HCT116 (cell line): ENCODE data around the gene MARS1. TPM values are rescaled to one million over a fixed set of nuclear protein-coding genes. Genes with fewer than 3 reads are reported as not detected.
A peak's percentile ranks its signal among the peaks of the same experiment; 100 is the strongest.

ENCODE experiments used
- ATAC-seq: fragments of 200-7000 bp; cut with Tn5 transposase; 2 replicates; pipeline ENCODE4 v1.9.1; 2020; ENCODE audit warnings: mild to moderate bottlenecking, moderate library complexity
- BruUV-seq: library from RNA; stranded (reverse); fragments of 400-500 nt; replicated peaks from 2 replicates; lab custom pipeline; 2021; lab: Mats Ljungman, UMichigan
- CTCF ChIA-PET: fragments of 300-600 bp; sonication (Branson Sonifier 250); formaldehyde crosslinking; loops from one replicate; lab custom pipeline; 2021; ENCODE audit warnings: antibody characterized with exemption; lab: Charles Lee
- POLR2A ChIA-PET: fragments of 300-600, 350-600 bp; sonication (Branson Sonifier 250); formaldehyde crosslinking; loops from one replicate; lab custom pipeline; 2021; ENCODE audit warnings: antibody characterized with exemption; lab: Charles Lee
- RAD21 ChIA-PET, 2 experiments: fragments of 300-600 bp; sonication (Branson Sonifier 250); formaldehyde crosslinking; loops; one replicate each; lab custom pipeline; 2023; ENCODE audit warnings: low total read pairs in 2 of 2; ENCODE audit not compliant: uncharacterized antibody in 2 of 2, unreplicated experiment in 2 of 2, low non-redundant PET in 1 of 2; lab: Charles Lee
- DNase-seq: peaks from one replicate; pipeline ENCODE4 v3.0.0-alpha.2; 2010; ENCODE audit warnings: low read depth, low spot score
- H2AFZ ChIP-seq: fragments of 200-600 bp; shearing (Covaris generic), sonication (generic); 2 replicates; pipeline ENCODE4 v1.6.1; 2017; ENCODE audit warnings: low read depth, mixed run types, mixed read lengths, antibody characterized with exemption, low read length; ENCODE audit not compliant: poor library complexity, severe bottlenecking
- H3K27ac ChIP-seq: 2 replicates; pipeline ENCODE4 v1.5.1; 2012; ENCODE audit warnings: low read depth, low read length
- H3K27me3 ChIP-seq: fragments of 200-600 bp; sonication (generic); 2 replicates; pipeline ENCODE4 v1.6.1; 2016; ENCODE audit warnings: mixed run types, low read length, mixed read lengths; ENCODE audit not compliant: insufficient read depth
- H3K36me3 ChIP-seq, 2 experiments: fragments of 200-500 bp in 1 of 2; fragments of 200-600 bp in 1 of 2; sonication (Bioruptor generic) in 1 of 2; sonication (generic) in 1 of 2; 2 replicates each; pipeline versions ENCODE4 v1.5.1 to v1.6.1; 2014 to 2016; ENCODE audit warnings: low read length in 2 of 2, inconsistent platforms in 1 of 2, mixed read lengths in 1 of 2, mixed run types in 1 of 2; ENCODE audit not compliant: insufficient read depth in 2 of 2, control insufficient read depth in 1 of 2
- H3K4me1 ChIP-seq, 2 experiments: fragments of 200-600 bp in 1 of 2; sonication (generic) in 1 of 2; 2 replicates each; pipeline versions ENCODE4 v1.5.1 to v1.6.1; 2012 to 2017; ENCODE audit warnings: low read length in 2 of 2, inconsistent platforms in 1 of 2, mild to moderate bottlenecking in 1 of 2, mixed read lengths in 1 of 2, mixed run types in 1 of 2, moderate library complexity in 1 of 2; ENCODE audit not compliant: insufficient read depth in 2 of 2, control insufficient read depth in 1 of 2
- H3K4me2 ChIP-seq: fragments of 200-600 bp; sonication (generic); 2 replicates; pipeline ENCODE4 v1.6.1; 2017; ENCODE audit warnings: mixed run types, low read length, mixed read lengths
- H3K4me3 ChIP-seq, 2 experiments: fragments of 200-600 bp in 1 of 2; sonication (generic) in 1 of 2; replicated peaks in 1 of 2; 2 replicates each; pipeline ENCODE4 v1.5.1; 2011 to 2016; ENCODE audit warnings: low read length in 2 of 2, control low read depth in 1 of 2, low read depth in 1 of 2, mild to moderate bottlenecking in 1 of 2, mixed read lengths in 1 of 2, mixed run types in 1 of 2
- H3K79me2 ChIP-seq: fragments of 200-600 bp; sonication (generic); 2 replicates; pipeline ENCODE4 v1.6.1; 2017; ENCODE audit warnings: mild to moderate bottlenecking, mixed run types, low read length, moderate library complexity, mixed read lengths; ENCODE audit not compliant: insufficient read depth
- H3K9ac ChIP-seq: fragments of 200-600 bp; sonication (generic); 2 replicates; pipeline ENCODE4 v1.6.1; 2016; ENCODE audit warnings: low read length, mixed read lengths
- H3K9me2 ChIP-seq: fragments of 200-600 bp; sonication (generic), shearing (Covaris generic); 2 replicates; pipeline ENCODE4 v1.6.1; 2017; ENCODE audit warnings: mixed run types, mild to moderate bottlenecking, moderate library complexity; ENCODE audit not compliant: insufficient read depth
- H3K9me3 ChIP-seq, 2 experiments: fragments of 200-500 bp in 1 of 2; fragments of 200-600 bp in 1 of 2; sonication (Bioruptor generic) in 1 of 2; sonication (generic) in 1 of 2; 2 replicates each; pipeline ENCODE4 v1.6.1; 2014 to 2017; ENCODE audit warnings: low read length in 2 of 2, mixed read lengths in 2 of 2, inconsistent platforms in 1 of 2, low read depth in 1 of 2, mild to moderate bottlenecking in 1 of 2, mixed run types in 1 of 2, moderate library complexity in 1 of 2; ENCODE audit not compliant: control insufficient read depth in 1 of 2, insufficient read depth in 1 of 2
- H4K20me1 ChIP-seq: fragments of 200-600 bp; sonication (generic), shearing (Covaris generic); 2 replicates; pipeline ENCODE4 v1.6.1; 2017; ENCODE audit warnings: mixed run types, mild to moderate bottlenecking, moderate library complexity; ENCODE audit not compliant: insufficient read depth
- CBX3 ChIP-seq: IDR thresholded peaks from 2 replicates; pipeline ENCODE4 v1.6.1; 2012; ENCODE audit warnings: low read depth
- CEBPB ChIP-seq: IDR thresholded peaks from 2 replicates; pipeline ENCODE4 v1.6.1; 2012; ENCODE audit warnings: low read depth
- EGR1 ChIP-seq: IDR thresholded peaks from 2 replicates; pipeline ENCODE4 v1.6.1; 2012; ENCODE audit warnings: low read depth
- ELF1 ChIP-seq: IDR thresholded peaks from 2 replicates; pipeline ENCODE4 v1.6.1; 2012; ENCODE audit warnings: low read depth, borderline replicate concordance
- EZH2 ChIP-seq: fragments of 200-600 bp; sonication (generic); IDR thresholded peaks from 2 replicates; pipeline ENCODE4 v1.6.1; 2017; ENCODE audit warnings: antibody characterized with exemption, mixed run types
- EZH2phosphoT487 ChIP-seq: fragments of 200-600 bp; IDR thresholded peaks from 2 replicates; pipeline ENCODE4 v1.6.1; 2018; ENCODE audit warnings: antibody characterized with exemption, borderline replicate concordance
- FOSL1 ChIP-seq: IDR thresholded peaks from 2 replicates; pipeline ENCODE4 v1.6.1; 2012; ENCODE audit warnings: low read depth
- JUND ChIP-seq: IDR thresholded peaks from 2 replicates; pipeline ENCODE4 v1.6.1; 2012
- RAD21 ChIP-seq: IDR thresholded peaks from 2 replicates; pipeline ENCODE4 v1.6.1; 2012; ENCODE audit warnings: low read depth, mild to moderate bottlenecking
- SP1 ChIP-seq: IDR thresholded peaks from 2 replicates; pipeline ENCODE4 v1.6.1; 2012; ENCODE audit warnings: low read depth
- SRF ChIP-seq: IDR thresholded peaks from 2 replicates; pipeline ENCODE4 v1.6.1; 2012; ENCODE audit warnings: low read depth
- TCF7L2 ChIP-seq: IDR thresholded peaks from 2 replicates; pipeline ENCODE4 v1.7.0; 2011; ENCODE audit warnings: borderline replicate concordance, inconsistent platforms; ENCODE audit not compliant: insufficient read depth, insufficient read length; ENCODE audit errors: extremely low read depth
- YY1 ChIP-seq: IDR thresholded peaks from 2 replicates; pipeline ENCODE4 v1.6.1; 2011; ENCODE audit warnings: low read length, low read depth, moderate library complexity, mild to moderate bottlenecking; ENCODE audit not compliant: insufficient replicate concordance; ENCODE audit errors: extremely low read depth
- intact Hi-C: fragments of 100-400 bp; cut with micrococcal nuclease; formaldehyde crosslinking; loops from 2 replicates; pipeline ENCODE4 v1.10.0; 2022
- total RNA-seq: library from RNA; stranded (reverse); gene quantifications from one replicate; pipeline ENCODE4 v1.2.1, GENCODE V29; 2021; ENCODE audit not compliant: unreplicated experiment
- TF ChIP-seq, protein P1 (sequence below): IDR thresholded peaks from 2 replicates; pipeline ENCODE4 v1.6.1; 2012

The MARS1 gene
- total RNA-seq, 1 experiment from 2014 or later: 344 TPM

DNA sequence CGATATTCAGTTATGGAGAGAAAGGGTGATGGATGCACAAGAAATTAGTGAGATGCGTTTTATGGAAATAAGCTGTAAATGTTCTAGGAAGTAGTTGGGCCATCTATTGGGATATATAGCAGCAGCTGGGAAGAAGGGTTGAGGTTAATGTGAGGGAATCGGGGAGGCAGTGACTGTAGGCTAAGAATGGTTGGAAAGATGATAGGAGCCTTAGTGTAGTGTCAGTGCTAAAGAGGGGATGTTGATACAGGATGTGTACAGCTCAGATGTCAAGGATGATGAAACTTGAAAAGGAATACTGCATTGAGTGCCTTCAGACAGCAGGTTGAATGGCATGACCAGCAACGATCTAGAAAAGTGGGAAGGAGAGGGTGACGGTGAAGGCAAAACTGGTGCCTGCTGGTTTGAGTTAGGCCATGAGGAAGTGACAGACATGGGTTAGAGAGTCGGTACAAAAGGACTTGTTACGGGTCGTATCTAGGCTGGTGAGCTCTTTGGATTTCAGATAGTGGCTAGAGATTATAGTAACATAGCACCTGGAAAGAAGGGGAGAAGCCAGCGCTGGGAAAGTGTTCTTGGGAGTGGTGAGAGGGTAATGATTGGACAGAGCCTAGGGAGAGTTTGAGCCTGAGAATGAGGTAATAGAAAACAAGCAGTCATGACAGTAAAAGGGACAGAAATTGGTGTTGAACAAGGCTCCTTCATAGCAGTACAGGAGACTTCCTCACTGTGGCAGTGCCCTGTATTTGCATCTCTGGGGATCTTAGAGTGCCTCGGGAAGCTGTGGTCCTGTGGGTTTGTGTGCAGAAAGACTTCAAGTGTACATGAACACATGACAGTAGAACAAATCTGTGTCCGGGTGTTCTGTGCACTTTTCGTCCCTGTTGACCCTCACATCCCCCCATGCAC, 9.6 kb downstream of the MARS1 start:
- Histone ChIP-seq H3K9me3 (no peaks in the 10 kb centered on the region), H3K9me2 (no peaks in the 10 kb centered on the region), H3K36me3 (peaks cover 35 to 56% of the 10 kb centered on the region in 2 experiments), H2AFZ (no peak overlapping the region), H3K4me2 (no peak overlapping the region), H3K4me1 (no peaks in the 10 kb centered on the region), H3K27ac (no peak overlapping the region), H3K27me3 (no peaks in the 10 kb centered on the region), H4K20me1 (no peaks in the 10 kb centered on the region), H3K9ac (no peak overlapping the region), H3K4me3 (no peak overlapping the region), H3K79me2 (peaks cover 3% of the 10 kb centered on the region; the same call in 1 of the 2 replicates)
- POLR2A ChIA-PET: no interaction called here
- CTCF ChIA-PET: no interaction called here
- BruUV-seq: no TSS peak
- intact Hi-C loops: no loop called here
- RAD21 ChIA-PET: no interaction called here
- DNase-seq: no peak
- no peak for TF ChIP-seq EZH2phosphoT487
- TF ChIP-seq, protein P1, sequence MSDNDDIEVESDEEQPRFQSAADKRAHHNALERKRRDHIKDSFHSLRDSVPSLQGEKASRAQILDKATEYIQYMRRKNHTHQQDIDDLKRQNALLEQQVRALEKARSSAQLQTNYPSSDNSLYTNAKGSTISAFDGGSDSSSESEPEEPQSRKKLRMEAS: no peak
- no peak for TF ChIP-seq FOSL1
- peak; percentile 38; the same call in 1 of the 2 replicates for ATAC-seq

DNA sequence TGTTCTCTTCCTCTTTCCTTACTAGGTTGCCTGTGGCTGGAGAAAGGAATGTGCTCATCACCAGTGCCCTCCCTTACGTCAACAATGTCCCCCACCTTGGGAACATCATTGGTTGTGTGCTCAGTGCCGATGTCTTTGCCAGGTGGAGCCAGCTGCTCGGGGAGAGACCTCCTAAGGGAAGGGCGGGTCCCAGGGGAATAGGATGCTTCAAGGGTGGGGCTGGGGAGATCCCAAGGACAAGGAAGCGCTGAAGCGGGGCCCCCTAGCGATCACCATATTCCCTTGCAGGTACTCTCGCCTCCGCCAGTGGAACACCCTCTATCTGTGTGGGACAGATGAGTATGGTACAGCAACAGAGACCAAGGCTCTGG, 10.2 kb downstream of the MARS1 start:
- H3K79me2 ChIP-seq: no peaks in the 10 kb centered on the region
- H2AFZ ChIP-seq: no peak overlapping the region
- ATAC-seq (peak; percentile 49; the same call in 1 of the 2 replicates), DNase-seq (no peak)
- H3K9ac ChIP-seq: no peak overlapping the region
- CTCF ChIA-PET: no interaction called here
- no peak overlapping the region for H3K27ac ChIP-seq
- H3K9me3 ChIP-seq: no peaks in the 10 kb centered on the region
- H3K4me2 ChIP-seq: no peak overlapping the region
- no peaks in the 10 kb centered on the region for H3K27me3 ChIP-seq
- no peak for TF ChIP-seq SRF
- no peak for TF ChIP-seq CEBPB
- TF ChIP-seq EZH2: no peak
- no peak for TF ChIP-seq EGR1
- no peak for TF ChIP-seq CBX3
- TF ChIP-seq RAD21: no peak
- TF ChIP-seq SP1: no peak
- TF ChIP-seq JUND: no peak
- no peak for TF ChIP-seq TCF7L2
- TF ChIP-seq YY1: no peak
- TF ChIP-seq ELF1: no peak
- no peaks in the 10 kb centered on the region for H3K9me2 ChIP-seq
- intact Hi-C loops: no loop called here
- no TSS peak for BruUV-seq
- POLR2A ChIA-PET: no interaction called here
- H3K4me1 ChIP-seq: no peaks in the 10 kb centered on the region
- no peak overlapping the region for H3K4me3 ChIP-seq
- RAD21 ChIA-PET: no interaction called here
- H3K36me3 ChIP-seq: peaks cover 35 to 50% of the 10 kb centered on the region in 2 experiments
- H4K20me1 ChIP-seq: no peaks in the 10 kb centered on the region
